ENCODE data around the gene TSPAN4. TPM values are rescaled to one million over a fixed set of nuclear protein-coding genes. Genes with fewer than 3 reads are reported as not detected.

Gene TSPAN4
- total RNA-seq, 1 experiment from 2014 or later: 50.3 TPM

DNA sequence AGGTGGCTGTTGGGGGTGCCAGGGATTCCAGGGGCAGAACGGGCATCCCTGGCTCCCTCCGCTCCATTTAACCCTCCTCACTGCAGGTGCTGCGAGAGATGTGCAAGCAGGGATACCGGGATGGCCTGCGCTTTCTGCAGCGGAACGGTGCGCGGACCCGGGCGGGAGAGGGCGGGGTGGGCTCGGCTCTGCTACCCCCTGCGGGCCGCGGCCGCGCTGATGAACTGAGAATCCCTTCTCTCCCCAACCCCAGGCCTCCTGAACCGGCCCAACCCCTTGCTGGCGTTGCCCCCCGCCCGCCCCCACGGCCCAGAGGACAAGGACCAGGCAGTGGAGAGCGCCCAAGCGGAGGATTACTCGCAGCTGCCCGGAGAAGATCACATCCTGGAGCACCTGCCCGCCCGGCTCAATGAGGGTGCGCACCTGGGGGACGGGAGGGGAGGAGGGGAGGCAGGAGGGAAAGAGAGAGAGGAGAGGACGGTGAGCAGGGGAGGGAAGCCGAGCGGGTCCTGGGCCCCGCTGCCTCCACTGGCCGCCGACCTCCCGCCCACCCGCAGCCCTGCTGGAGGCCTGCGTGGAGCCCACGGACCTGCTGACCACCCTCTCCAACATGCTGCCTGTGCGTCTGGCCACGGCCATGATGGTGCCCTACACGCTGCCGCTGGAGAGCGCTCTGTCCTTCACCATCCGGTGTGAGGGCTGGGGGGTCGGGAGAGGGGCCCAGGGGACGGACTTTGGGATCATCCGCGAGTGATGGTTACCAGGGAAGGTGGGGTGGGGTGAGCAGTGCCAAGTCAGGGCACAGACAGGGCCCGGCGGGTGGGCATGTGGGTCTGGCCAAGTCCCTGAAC is 19.0 kb upstream of the TSPAN4 start:
- Histone ChIP-seq H4K20me1 (ENCODE audit: insufficient read depth) (no peaks in the 10 kb centered on the region), H3K36me3 (ENCODE audit: control insufficient read depth in 1 of 2, insufficient read depth in 2 of 2, low read length in 2 of 2) (no peaks in the 10 kb centered on the region), H3K9me2 (ENCODE audit: insufficient read depth) (no peaks in the 10 kb centered on the region), H3K4me1 (ENCODE audit: control insufficient read depth in 1 of 2, insufficient read depth in 2 of 2, low read length in 2 of 2) (peaks cover 38 to 58% of the 10 kb centered on the region in 2 experiments), H3K9me3 (ENCODE audit: control insufficient read depth in 1 of 2, insufficient read depth in 1 of 2, low read depth in 1 of 2, low read length in 2 of 2) (no peaks in the 10 kb centered on the region), H3K4me3 (replicated peaks in 1 of 2; ENCODE audit: low read depth in 1 of 2, low read length in 2 of 2) (no peak overlapping the region), H3K27ac (ENCODE audit: low read depth, low read length) (no peak overlapping the region), H3K79me2 (ENCODE audit: insufficient read depth, low read length) (peaks cover 22% of the 10 kb centered on the region), H3K9ac (ENCODE audit: low read length) (no peak overlapping the region), H2AFZ (ENCODE audit: low read depth, low read length, poor library complexity, severe bottlenecking) (no peak overlapping the region), H3K4me2 (ENCODE audit: low read length) (no peak overlapping the region), H3K27me3 (ENCODE audit: insufficient read depth, low read length) (no peaks in the 10 kb centered on the region)
- RAD21 ChIA-PET (ENCODE audit: low non-redundant PET in 1 of 2, low total read pairs in 2 of 2, uncharacterized antibody in 2 of 2, unreplicated experiment in 2 of 2): no interaction called here
- DNase-seq (ENCODE audit: low read depth, low spot score): no peak
- CTCF ChIA-PET: no interaction called here
- intact Hi-C loops (cut with micrococcal nuclease): no loop called here
- no TSS peak for BruUV-seq (replicated peaks)
- TF ChIP-seq CTCF (IDR thresholded peaks at IDR 0.05 in 2 of 3, conservative IDR thresholded peaks at IDR 0.05 in 1 of 3; ENCODE audit: borderline replicate concordance in 1 of 3, insufficient read depth in 1 of 3, low read depth in 2 of 3, low read length in 2 of 3) (no peak), TCF7L2 (IDR thresholded peaks at IDR 0.05; ENCODE audit: borderline replicate concordance, extremely low read depth, insufficient read depth, insufficient read length) (no peak), ZBTB33 (IDR thresholded peaks at IDR 0.05; ENCODE audit: extremely low read depth, insufficient replicate concordance, low read length) (no peak), ATF3 (IDR thresholded peaks at IDR 0.05) (no peak), ZNF274 (IDR thresholded peaks at IDR 0.05; ENCODE audit: low read depth, low read length) (no peak), EZH2phosphoT487 (IDR thresholded peaks at IDR 0.05; ENCODE audit: borderline replicate concordance) (no peak), CBX3 (IDR thresholded peaks at IDR 0.05; ENCODE audit: low read depth) (no peak), FOSL1 (IDR thresholded peaks at IDR 0.05; ENCODE audit: low read depth) (no peak)
- TF ChIP-seq, protein P1, sequence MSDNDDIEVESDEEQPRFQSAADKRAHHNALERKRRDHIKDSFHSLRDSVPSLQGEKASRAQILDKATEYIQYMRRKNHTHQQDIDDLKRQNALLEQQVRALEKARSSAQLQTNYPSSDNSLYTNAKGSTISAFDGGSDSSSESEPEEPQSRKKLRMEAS (IDR thresholded peaks at IDR 0.05): no peak
- no peak for ATAC-seq
- POLR2A ChIA-PET: interaction anchor here (1.6 kb wide), 1 partner anchor 11 kb away, joined by 9 read pairs; no protein-coding TSS in a partner anchor

Measured in HCT116 (cell line).